IMR-90 (cell line): Measurements from ENCODE around the gene RASAL1. TPM values are rescaled to one million over a fixed set of nuclear protein-coding genes. Genes with fewer than 3 reads are reported as not detected.

Experiments used
- ATAC-seq: fragments of 200-7000 bp; cut with Tn5 transposase; 2 replicates; pipeline ENCODE4 v1.9.1; 2020; ENCODE audit warnings: low read depth, mild to moderate bottlenecking, moderate library complexity
- BruUV-seq: library from RNA; stranded (reverse); fragments of 400-500 nt; replicated peaks from 2 replicates; lab custom pipeline; 2021; lab: Mats Ljungman, UMichigan
- CTCF ChIA-PET: fragments of 300-600 bp; formaldehyde crosslinking; extraction: SDS; loops from one replicate; lab custom pipeline; 2021; ENCODE audit warnings: antibody characterized with exemption; lab: Yijun Ruan, JAX
- POLR2A ChIA-PET: fragments of 300-600 bp; sonication (Branson Sonifier 250); formaldehyde crosslinking; loops from one replicate; lab custom pipeline; 2022; ENCODE audit warnings: antibody characterized with exemption; ENCODE audit not compliant: unreplicated experiment; lab: Charles Lee
- DNase-seq: peaks from one replicate; pipeline ENCODE4 v3.0.0; 2013
- H2AFZ ChIP-seq: replicated peaks from 2 replicates; pipeline ENCODE3; 2013; ENCODE audit warnings: low read length, mild to moderate bottlenecking; ENCODE audit not compliant: poor library complexity
- H2AK5ac ChIP-seq: 2 replicates; pipeline ENCODE4 v1.6.1; 2013; ENCODE audit warnings: low read depth, low read length, inconsistent platforms
- H2AK9ac ChIP-seq: replicated peaks from 2 replicates; pipeline ENCODE3; 2013; ENCODE audit warnings: mild to moderate bottlenecking, low read depth, low read length, moderate library complexity; ENCODE audit not compliant: poor library complexity
- H2BK120ac ChIP-seq: 2 replicates; pipeline ENCODE4 v1.6.1; 2013; ENCODE audit warnings: low read depth, low read length, inconsistent platforms
- H2BK15ac ChIP-seq: 3 replicates; pipeline ENCODE4 v1.6.1; 2013; ENCODE audit warnings: low read depth, low read length, inconsistent platforms
- H2BK20ac ChIP-seq: 2 replicates; pipeline ENCODE4 v1.6.1; 2013; ENCODE audit warnings: low read depth, mild to moderate bottlenecking, inconsistent platforms, low read length, moderate library complexity
- H2BK5ac ChIP-seq: 2 replicates; pipeline ENCODE4 v1.6.1; 2013; ENCODE audit warnings: mild to moderate bottlenecking, low read depth, low read length, inconsistent platforms; ENCODE audit not compliant: poor library complexity, severe bottlenecking
- H3K14ac ChIP-seq: replicated peaks from 2 replicates; pipeline ENCODE4 v1.6.1; 2013; ENCODE audit warnings: low read depth, low read length, inconsistent platforms
- H3K18ac ChIP-seq: 2 replicates; pipeline ENCODE4 v1.6.1; 2013; ENCODE audit warnings: low read depth, low read length, control low read depth
- H3K23ac ChIP-seq: 2 replicates; pipeline ENCODE4 v1.6.1; 2013; ENCODE audit warnings: low read depth, low read length, inconsistent platforms
- H3K27ac ChIP-seq: 2 replicates; pipeline ENCODE4 v1.5.1; 2013; ENCODE audit warnings: mild to moderate bottlenecking, control low read depth, low read length; ENCODE audit not compliant: insufficient read depth
- H3K27me3 ChIP-seq: 2 replicates; pipeline ENCODE4 v1.6.1; 2013; ENCODE audit warnings: low read length; ENCODE audit not compliant: control insufficient read depth, insufficient read depth
- H3K36me3 ChIP-seq: 2 replicates; pipeline ENCODE4 v1.6.1; 2013; ENCODE audit warnings: low read length, mixed read lengths; ENCODE audit not compliant: control insufficient read depth, insufficient read depth
- H3K4ac ChIP-seq: 2 replicates; pipeline ENCODE4 v1.6.1; 2013; ENCODE audit warnings: low read depth, low read length, inconsistent platforms
- H3K4me1 ChIP-seq: 2 replicates; pipeline ENCODE4 v1.6.1; 2013; ENCODE audit warnings: low read length, mixed read lengths; ENCODE audit not compliant: control insufficient read depth, insufficient read depth
- H3K4me2 ChIP-seq: 2 replicates; pipeline ENCODE4 v1.6.1; 2013; ENCODE audit warnings: low read depth, mild to moderate bottlenecking, control low read depth, low read length, moderate library complexity
- H3K4me3 ChIP-seq: 2 replicates; pipeline ENCODE4 v1.5.1; 2013; ENCODE audit warnings: low read depth, mild to moderate bottlenecking, control low read depth, low read length, moderate library complexity; ENCODE audit not compliant: insufficient read depth
- H3K56ac ChIP-seq: 2 replicates; pipeline ENCODE4 v1.6.1; 2013; ENCODE audit warnings: low read length, inconsistent platforms; ENCODE audit not compliant: insufficient read depth; ENCODE audit errors: extremely low read depth
- H3K79me1 ChIP-seq, 2 experiments: 2 replicates each; pipeline ENCODE4 v1.6.1; 2013; ENCODE audit warnings: low read length in 2 of 2, inconsistent platforms in 1 of 2, low read depth in 1 of 2
- H3K9ac ChIP-seq: 2 replicates; pipeline ENCODE4 v1.6.1; 2013; ENCODE audit warnings: low read depth, low read length, control low read depth
- H3K9me1 ChIP-seq: 2 replicates; pipeline ENCODE4 v1.6.1; 2013; ENCODE audit warnings: low read length, inconsistent platforms; ENCODE audit not compliant: insufficient read depth
- H3K9me3 ChIP-seq: 2 replicates; pipeline ENCODE4 v1.6.1; 2013; ENCODE audit warnings: low read length; ENCODE audit not compliant: control insufficient read depth, insufficient read depth
- H4K20me1 ChIP-seq: 2 replicates; pipeline ENCODE4 v1.6.1; 2013; ENCODE audit warnings: low read length, inconsistent platforms; ENCODE audit not compliant: insufficient read depth
- H4K5ac ChIP-seq: 2 replicates; pipeline ENCODE4 v1.6.1; 2013; ENCODE audit warnings: mild to moderate bottlenecking, low read depth, low read length, control low read depth
- H4K8ac ChIP-seq, 2 experiments: 2 replicates each; pipeline ENCODE4 v1.6.1; 2013; ENCODE audit warnings: low read depth in 2 of 2, low read length in 2 of 2, control low read depth in 1 of 2, inconsistent platforms in 1 of 2
- H4K91ac ChIP-seq: 2 replicates; pipeline ENCODE4 v1.6.1; 2013; ENCODE audit warnings: low read depth, low read length, inconsistent platforms; ENCODE audit not compliant: insufficient read depth
- CEBPB ChIP-seq: IDR thresholded peaks from 2 replicates; pipeline ENCODE4 v1.6.1; 2012; ENCODE audit warnings: low read depth, low read length, improper control_type of control experiment
- CHD1 ChIP-seq: IDR thresholded peaks from 2 replicates; pipeline ENCODE4 v1.6.1; 2012; ENCODE audit warnings: low read depth, low read length, improper control_type of control experiment
- ELK1 ChIP-seq: fragments of 150-350 bp; IDR thresholded peaks from 2 replicates; pipeline ENCODE4 v1.6.1; 2016; ENCODE audit warnings: low read depth, mild to moderate bottlenecking, low read length, moderate library complexity, borderline replicate concordance
- FOS ChIP-seq: fragments of 150-350 bp; IDR thresholded peaks from 2 replicates; pipeline ENCODE4 v1.6.1; 2016; ENCODE audit warnings: low read depth, low read length
- MAFK ChIP-seq: IDR thresholded peaks from 2 replicates; pipeline ENCODE4 v1.6.1; 2012; ENCODE audit warnings: low read depth, low read length, improper control_type of control experiment
- MAZ ChIP-seq: IDR thresholded peaks from 2 replicates; pipeline ENCODE4 v1.6.1; 2012; ENCODE audit warnings: low read depth, mild to moderate bottlenecking, low read length, improper control_type of control experiment, moderate library complexity, borderline replicate concordance
- NFE2L2 ChIP-seq: fragments of 150-350 bp; IDR thresholded peaks from 2 replicates; pipeline ENCODE4 v1.6.1; 2016; ENCODE audit warnings: low read depth, mild to moderate bottlenecking, low read length
- POLR2A ChIP-seq: IDR thresholded peaks from 2 replicates; pipeline ENCODE4 v1.6.1; 2012; ENCODE audit warnings: mild to moderate bottlenecking, low read depth, low read length
- RAD21 ChIP-seq: IDR thresholded peaks from 2 replicates; pipeline ENCODE4 v1.6.1; 2012; ENCODE audit warnings: low read length, improper control_type of control experiment
- RCOR1 ChIP-seq: IDR thresholded peaks from 2 replicates; pipeline ENCODE4 v1.6.1; 2012; ENCODE audit warnings: mild to moderate bottlenecking, low read length, improper control_type of control experiment; ENCODE audit not compliant: insufficient replicate concordance
- RFX5 ChIP-seq: IDR thresholded peaks from 2 replicates; pipeline ENCODE4 v1.8.0; 2012; ENCODE audit warnings: low read depth, mild to moderate bottlenecking, low read length, moderate library complexity
- USF2 ChIP-seq: fragments of 150-350 bp; IDR thresholded peaks from 2 replicates; pipeline ENCODE4 v1.6.1; 2017; ENCODE audit warnings: mild to moderate bottlenecking, antibody characterized with exemption, low read length, low read depth
- WGBS, 2 experiments: methylation state at CpG; one replicate each; pipeline versions ENCODE4 v1.1.5 to v1.1.7; 2013; ENCODE audit warnings: missing lambda C conversion rate in 2 of 2; ENCODE audit not compliant: insufficient read length in 1 of 2; ENCODE audit errors: extremely low coverage in 2 of 2; 5-methylcytosine and 5-hydroxymethylcytosine counted together
- dilution Hi-C: fragments of 300-500 bp; cut with HindIII; formaldehyde crosslinking; loops from one replicate; pipeline ENCODE4 v1.14.3; 2018; ENCODE audit warnings: low sequenced_read_pairs; ENCODE audit not compliant: unreplicated experiment
- in situ Hi-C: fragments of 300-500 bp; cut with MboI; formaldehyde crosslinking; loops from 3 replicates; pipeline ENCODE4 v1.14.3; 2019; ENCODE audit warnings: low sequenced_read_pairs, inconsistent platforms, mixed read lengths
- intact Hi-C: fragments of 100-400 bp; cut with micrococcal nuclease; formaldehyde crosslinking; loops from 2 replicates; pipeline ENCODE4 v1.10.0; 2022
- polyA plus RNA-seq, 3 experiments: library from polyadenylated mRNA; depleted of rRNA; stranded (reverse); fragments of >200 nt; gene quantifications; 2 replicates each; pipeline ENCODE4 v1.2.3, GENCODE V29; 2012; ENCODE audit warnings: low replicate concordance in 1 of 3
- total RNA-seq: library from RNA; depleted of rRNA; stranded (reverse); fragments of >200 nt; gene quantifications from 2 replicates; pipeline ENCODE4 v1.2.3, GENCODE V29; 2012

RASAL1 gene
- total and polyA plus RNA-seq, 2 of the 4 experiments (the other 2 are of a cell fraction): not detected

GRCh38 chr12:113165521-113166450 lies 30.2 kb upstream of the RASAL1 start (continued):
- TF ChIP-seq CHD1 (no peak), MAFK (no peak)

GRCh38 chr12:113164014-113164413 lies 28.5 kb upstream of the RASAL1 start:
- no peak overlapping the region for H3K4me3 ChIP-seq
- ATAC-seq (no peak), DNase-seq (no peak)
- BruUV-seq: no TSS peak
- H3K18ac ChIP-seq: no peak overlapping the region
- H3K4ac ChIP-seq: no peak overlapping the region
- TF ChIP-seq FOS (no peak), POLR2A (no peak), MAFK (no peak), RAD21 (no peak), RCOR1 (no peak), ELK1 (no peak), MAZ (no peak), USF2 (no peak), RFX5 (no peak), NFE2L2 (no peak), CEBPB (no peak)
- H3K27me3 ChIP-seq: no peaks in the 10 kb centered on the region
- no peak overlapping the region for H3K14ac ChIP-seq
- H4K20me1 ChIP-seq: peaks cover 3% of the 10 kb centered on the region; the same call in 1 of the 2 replicates
- in situ Hi-C loops (no loop called here), intact Hi-C loops (no loop called here), dilution Hi-C loops (no loop called here)
- peaks cover 61% of the 10 kb centered on the region for H3K36me3 ChIP-seq
- POLR2A ChIA-PET: no interaction called here
- no peak overlapping the region for H2AK5ac ChIP-seq
- no peak overlapping the region for H4K8ac ChIP-seq
- H4K5ac ChIP-seq: no peak overlapping the region
- no peak overlapping the region for H3K4me2 ChIP-seq
- H3K4me1 ChIP-seq: peaks cover 8% of the 10 kb centered on the region
- WGBS, 2 experiments: 98% methylated on average over 10 of the region's 13 CpGs; no CpG with 5 or more reads in 1 of the 2 experiments
- no peak overlapping the region for H3K56ac ChIP-seq
- no peak overlapping the region for H3K9ac ChIP-seq
- no peak overlapping the region for H2BK120ac ChIP-seq
- no peak overlapping the region for H4K91ac ChIP-seq
- H2AFZ ChIP-seq: no peak overlapping the region
- H2BK15ac ChIP-seq: no peak overlapping the region
- H3K9me1 ChIP-seq: peaks cover 4% of the 10 kb centered on the region; the same call in 1 of the 2 replicates
- no peaks in the 10 kb centered on the region; a peak in 1 of 4 replicates for H3K79me1 ChIP-seq
- H3K9me3 ChIP-seq: no peaks in the 10 kb centered on the region
- H2BK20ac ChIP-seq: no peak overlapping the region
- no peak overlapping the region for H3K27ac ChIP-seq
- CTCF ChIA-PET: no interaction called here
- H3K23ac ChIP-seq: no peak overlapping the region
- no peak overlapping the region for H2BK5ac ChIP-seq
- no peak overlapping the region for H2AK9ac ChIP-seq
